ENCODE data around the gene ZNF135.

Gene ZNF135

GRCh38 chr19:58086825-58087710 lies 28.0 kb downstream of the ZNF135 start:
- H3K4me1 ChIP-seq, result no peaks in the 10 kb centered on the region
- TF ChIP-seq CTCF (IDR thresholded peaks at IDR 0.05), result no peak
- DNase-seq, result no peak
- peaks cover 4 to 94% (median 84%) of the 10 kb centered on the region in 3 donors for H3K9me3 ChIP-seq
- H3K27ac ChIP-seq, result no peak overlapping the region
- H3K36me3 ChIP-seq, result peaks cover 69 to 91% (median 72%) of the 10 kb centered on the region in 3 donors
- intact Hi-C loops (cut with DNase I; ENCODE audit: low total_unique reads), result no loop called here
- H3K27me3 ChIP-seq, result no peaks in the 10 kb centered on the region
- H3K4me3 ChIP-seq, result no peak overlapping the region

- no peak for TF ChIP-seq CTCF (IDR thresholded peaks at IDR 0.05)
- no peak for DNase-seq
- Histone ChIP-seq H3K36me3 (peaks cover 58 to 91% (median 65%) of the 10 kb centered on the region in 3 donors), H3K27me3 (no peaks in the 10 kb centered on the region), H3K27ac (no peak overlapping the region), H3K9me3 (peaks cover under 1 to 83% (median 73%) of the 10 kb centered on the region in 3 donors), H3K4me3 (no peak overlapping the region), H3K4me1 (no peaks in the 10 kb centered on the region)
- intact Hi-C loops (cut with DNase I; ENCODE audit: low total_unique reads), result no loop called here
Observed at GRCh38 chr19:58088521-58089052, 29.5 kb downstream of the ZNF135 start.

GRCh38 chr19:58089846-58090245 lies 30.8 kb downstream of the ZNF135 start:
- TF ChIP-seq CTCF (IDR thresholded peaks at IDR 0.05), result no peak
- no peak overlapping the region for H3K27ac ChIP-seq
- intact Hi-C loops (cut with DNase I; ENCODE audit: low total_unique reads), result no loop called here
- no peak overlapping the region for H3K4me3 ChIP-seq
- no peaks in the 10 kb centered on the region for H3K4me1 ChIP-seq
- H3K27me3 ChIP-seq, result no peaks in the 10 kb centered on the region
- peaks cover 45 to 83% (median 54%) of the 10 kb centered on the region in 3 donors for H3K36me3 ChIP-seq
- no peak for DNase-seq
- H3K9me3 ChIP-seq, result peaks cover 0 to 76% (median 60%) of the 10 kb centered on the region in 3 donors

- peaks cover 30 to 83% (median 52%) of the 10 kb centered on the region in 3 donors for H3K36me3 ChIP-seq
- H3K4me3 ChIP-seq, result no peak overlapping the region
- no peak overlapping the region for H3K27ac ChIP-seq
- intact Hi-C loops (cut with DNase I; ENCODE audit: low total_unique reads), result no loop called here
- H3K4me1 ChIP-seq, result peaks cover 0 to 12% (median 3%) of the 10 kb centered on the region in 4 donors
- no peaks in the 10 kb centered on the region for H3K27me3 ChIP-seq
- no peak for DNase-seq
- peaks cover 0 to 76% (median 52%) of the 10 kb centered on the region in 3 donors for H3K9me3 ChIP-seq
- no peak for TF ChIP-seq CTCF (IDR thresholded peaks at IDR 0.05)
Observed at GRCh38 chr19:58091251-58091995, 32.3 kb downstream of the ZNF135 start.

GRCh38 chr19:58093071-58093470 lies 34.0 kb downstream of the ZNF135 start:
- Histone ChIP-seq H3K36me3 (peaks cover 15 to 68% (median 38%) of the 10 kb centered on the region in 3 donors), H3K4me1 (peaks cover 0 to 24% (median 14%) of the 10 kb centered on the region in 4 donors), H3K4me3 (no peak overlapping the region), H3K27me3 (no peaks in the 10 kb centered on the region), H3K27ac (no peak overlapping the region), H3K9me3 (peaks cover 0 to 64% (median 36%) of the 10 kb centered on the region in 3 donors)
- TF ChIP-seq CTCF (IDR thresholded peaks at IDR 0.05), result no peak
- intact Hi-C loops (cut with DNase I; ENCODE audit: low total_unique reads), result no loop called here
- no peak for DNase-seq
